GM18868 (cell line): Measurements from ENCODE around the gene KLHDC8A.
"Not testable (repeated sequence)": the region's sequence is repeated elsewhere in the genome, so short reads cannot be mapped to it uniquely, and the experiment has no call there.

Experiments used
- ATAC-seq: cut with Tn5 transposase; IDR thresholded peaks from one replicate; pipeline ENCODE4 v1.9.1; 2021; ENCODE audit warnings: mild to moderate bottlenecking, moderate library complexity; ENCODE audit not compliant: unreplicated experiment

Gene KLHDC8A

DNA sequence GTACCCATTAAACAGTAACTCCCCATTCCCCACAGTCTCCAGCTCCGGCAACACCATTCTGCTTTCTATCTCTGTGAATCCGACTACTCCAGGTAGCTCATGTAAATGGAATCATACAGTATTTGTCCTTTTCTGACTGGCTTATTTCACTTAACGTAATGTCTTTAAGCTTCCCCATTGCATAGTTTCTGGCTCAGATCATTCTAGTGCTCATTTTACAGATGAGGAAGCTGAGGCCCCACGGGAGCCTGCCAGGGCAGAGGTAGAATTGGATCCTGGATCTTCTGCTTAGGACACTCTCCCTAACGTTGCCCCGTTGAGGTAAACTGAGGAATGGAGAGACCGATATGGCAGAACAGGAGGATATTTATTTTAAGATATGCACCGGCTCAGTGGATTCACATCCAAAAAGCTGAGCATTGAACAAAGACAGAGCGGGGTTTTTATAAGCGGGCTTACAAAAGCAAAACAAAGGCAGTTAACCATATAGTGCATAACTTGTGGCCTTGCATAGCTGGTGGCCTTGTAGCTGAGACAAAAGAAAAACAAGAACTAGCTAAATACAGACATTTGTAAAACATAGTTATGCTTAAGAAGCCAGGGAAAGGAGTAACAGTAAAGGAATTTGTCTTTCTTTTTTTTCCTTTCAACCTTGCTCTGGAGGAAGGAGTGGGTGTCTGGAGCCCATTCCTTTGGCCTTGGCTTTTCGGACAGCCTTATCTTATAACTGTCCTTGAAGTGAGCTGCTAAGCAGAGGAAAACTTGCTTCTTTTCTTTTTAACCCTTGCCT is 15.3 kb upstream of the KLHDC8A start:
- no peak for ATAC-seq

DNA sequence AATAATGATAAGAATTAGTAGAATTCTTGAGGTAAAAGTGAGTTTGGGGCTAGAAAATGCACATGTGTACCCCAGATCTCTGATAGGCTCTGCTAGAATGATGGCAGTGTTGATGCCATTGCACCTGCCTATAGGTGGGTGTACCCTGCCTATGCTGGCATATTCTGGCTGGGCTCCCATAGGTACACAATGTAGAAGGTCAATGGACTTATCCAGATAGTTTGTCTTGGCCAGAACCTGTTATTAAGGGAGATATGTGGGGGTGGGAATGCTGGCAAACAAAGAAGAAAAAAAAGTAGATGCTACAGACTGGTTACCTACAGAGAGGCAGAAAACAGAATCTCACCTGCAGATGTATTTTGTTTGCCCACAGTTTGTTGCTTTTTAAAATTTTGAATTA is 14.1 kb upstream of the KLHDC8A start:
- no peak for ATAC-seq

DNA sequence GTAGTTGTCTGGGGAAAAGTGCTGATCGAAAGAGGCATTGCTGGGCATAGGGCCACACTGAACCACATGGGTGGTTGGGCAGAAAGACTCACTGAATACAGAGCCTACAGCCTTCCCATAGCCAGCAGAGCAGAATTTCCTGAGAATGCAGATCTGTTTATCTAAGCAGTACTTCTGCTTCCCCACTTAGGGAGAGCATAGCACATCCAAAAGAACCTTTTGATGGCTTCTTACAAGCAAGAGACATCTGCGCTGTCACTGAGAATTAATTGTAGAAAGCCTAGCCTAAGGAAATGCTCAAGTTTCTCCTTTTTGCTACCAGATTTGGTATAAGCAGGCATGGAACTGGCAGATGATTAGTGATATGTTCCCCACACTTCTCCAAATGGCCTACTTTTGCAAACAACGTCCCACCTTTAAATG is 13.0 kb upstream of the KLHDC8A start:
- ATAC-seq = no peak

DNA sequence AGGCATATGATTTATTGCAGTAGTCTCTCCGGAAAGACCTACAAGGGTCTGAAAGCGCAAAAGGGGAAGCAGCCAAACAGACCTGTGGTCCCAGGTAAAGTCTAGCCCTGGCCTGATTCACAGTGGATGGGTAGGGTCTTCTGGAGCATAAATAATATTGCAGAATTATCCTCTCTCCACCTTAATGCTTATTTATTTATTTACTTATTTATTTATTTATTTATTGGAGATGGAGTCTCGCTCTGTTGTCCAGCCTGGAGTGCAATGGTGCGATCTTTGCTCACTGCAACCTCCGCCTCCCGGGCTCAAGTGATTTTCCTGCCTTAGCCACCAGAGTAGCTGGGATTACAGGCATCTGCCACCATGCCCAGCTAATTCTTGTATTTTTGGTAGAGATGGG is 11.8 kb upstream of the KLHDC8A start:
- ATAC-seq = no peak

DNA sequence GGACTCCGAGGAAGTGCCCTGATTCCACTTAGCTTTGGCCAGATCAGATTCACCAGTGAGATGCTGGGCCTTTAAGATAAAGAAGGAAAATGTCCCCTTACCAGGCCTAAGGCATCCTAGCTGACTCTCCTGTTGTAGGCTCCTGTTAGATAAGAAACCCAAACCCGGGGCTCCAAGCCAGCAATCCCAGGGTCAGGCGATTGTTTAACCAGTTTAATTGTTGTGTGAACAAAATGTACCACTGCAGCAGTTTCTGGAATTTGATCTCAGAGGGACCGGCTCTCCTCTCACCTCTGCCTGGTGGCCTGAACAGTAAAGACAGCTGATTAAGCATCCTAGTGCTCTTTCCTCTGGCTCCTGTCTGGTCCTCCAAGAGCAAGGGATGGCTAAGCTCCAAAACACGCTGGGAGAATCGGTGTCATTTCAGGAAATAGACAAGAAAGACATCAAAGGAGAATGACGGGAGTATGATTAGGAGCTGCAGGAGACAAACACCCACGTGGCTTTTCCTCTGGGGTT is 9.3 kb upstream of the KLHDC8A start:
- ATAC-seq = no peak

DNA sequence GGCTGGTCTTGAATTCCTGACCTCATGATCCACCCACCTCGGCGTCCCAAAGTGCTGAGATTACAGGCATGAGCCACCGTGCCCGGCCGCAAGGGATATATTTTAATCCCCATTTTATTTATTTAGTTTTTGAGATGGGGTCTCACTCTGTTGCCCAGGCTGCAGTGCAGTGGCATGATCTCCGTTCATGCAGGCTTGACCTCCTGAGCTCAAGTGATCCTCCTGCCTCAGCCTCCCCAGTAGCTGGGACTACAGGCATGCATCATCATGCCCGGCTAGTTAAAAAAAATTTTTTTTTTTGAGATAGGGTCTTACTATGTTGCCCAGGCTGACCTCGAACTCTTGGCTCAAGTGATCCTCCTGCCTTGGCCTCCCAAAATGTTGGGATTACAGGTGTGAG is 8.4 kb upstream of the KLHDC8A start:
- ATAC-seq = not testable (repeated sequence)

DNA sequence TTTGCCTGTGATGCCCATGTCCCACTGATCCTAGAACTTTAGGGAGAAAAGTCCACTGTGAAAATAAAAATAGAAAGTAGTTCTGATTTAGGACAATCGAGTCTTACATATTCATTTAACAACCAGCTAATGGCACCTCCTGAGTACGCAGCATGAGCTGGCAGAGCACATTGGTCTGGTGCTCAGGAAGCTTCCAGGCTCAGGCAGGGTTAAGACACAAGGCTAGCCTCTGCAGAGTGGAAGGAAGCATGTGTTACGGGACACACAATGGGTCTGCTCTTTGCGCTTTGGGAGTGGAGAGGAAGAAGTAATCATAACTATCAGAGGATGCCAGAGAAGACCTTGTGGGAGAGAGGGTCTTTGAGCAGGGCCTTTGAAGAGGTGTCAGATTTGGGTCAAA is 4.2 kb upstream of the KLHDC8A start:
- no peak for ATAC-seq

DNA sequence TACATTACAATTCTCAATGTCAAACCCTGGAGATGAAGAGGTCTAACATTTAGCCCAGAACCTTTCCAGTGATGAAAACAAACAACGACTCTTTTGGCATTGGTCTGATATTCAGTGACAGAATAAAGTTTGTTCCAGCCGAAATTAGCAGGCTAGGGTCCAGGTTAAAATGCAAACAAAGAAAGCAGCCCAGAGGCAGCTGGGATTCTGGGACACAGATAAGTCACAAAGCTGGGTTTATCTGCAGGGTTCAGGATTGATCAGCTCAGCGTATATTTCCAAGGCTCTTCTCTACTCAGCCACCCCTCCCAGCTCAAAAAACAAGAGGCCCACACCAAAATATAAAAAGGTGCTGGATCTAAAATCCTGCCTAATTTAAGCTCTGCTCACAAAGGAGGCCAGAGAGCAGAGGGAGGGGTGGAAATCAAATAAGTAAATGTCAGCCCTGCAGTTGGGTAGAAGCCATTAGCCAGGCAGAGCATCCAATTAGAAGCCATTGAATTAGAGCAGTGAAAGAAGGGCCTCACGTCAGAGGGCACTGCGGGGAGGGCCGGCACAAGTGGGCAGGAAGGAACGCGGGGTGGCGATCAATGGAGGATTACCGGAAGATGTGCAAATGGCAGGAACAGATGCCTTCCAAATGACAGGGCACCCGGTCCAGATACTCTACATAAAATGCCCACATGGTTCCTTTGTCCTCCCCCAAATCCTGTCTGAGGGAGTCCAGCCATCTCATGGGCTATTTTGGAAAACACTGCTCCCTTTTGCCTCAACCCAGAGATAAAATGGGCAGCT is 3.2 kb upstream of the KLHDC8A start:
- ATAC-seq = no peak

DNA sequence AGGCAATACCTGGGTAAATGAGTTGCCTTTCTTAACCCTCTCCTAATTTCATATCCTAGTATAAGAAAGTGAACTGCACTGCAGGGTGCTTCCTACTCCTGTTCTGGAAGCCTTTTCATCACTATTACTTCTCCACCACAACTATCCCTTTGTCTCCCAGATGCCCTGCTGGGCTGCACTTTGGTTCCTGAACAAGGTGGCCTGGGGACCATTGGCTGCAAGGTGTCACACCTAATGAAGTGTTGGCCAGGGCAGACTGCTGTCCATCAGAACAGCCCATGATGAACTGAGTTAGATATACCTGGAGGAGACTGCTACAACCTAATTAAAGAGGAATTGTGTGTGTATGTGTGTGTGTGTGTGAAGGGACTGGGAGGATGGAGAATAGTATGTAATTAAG is 1.9 kb upstream of the KLHDC8A start:
- ATAC-seq = no peak

DNA sequence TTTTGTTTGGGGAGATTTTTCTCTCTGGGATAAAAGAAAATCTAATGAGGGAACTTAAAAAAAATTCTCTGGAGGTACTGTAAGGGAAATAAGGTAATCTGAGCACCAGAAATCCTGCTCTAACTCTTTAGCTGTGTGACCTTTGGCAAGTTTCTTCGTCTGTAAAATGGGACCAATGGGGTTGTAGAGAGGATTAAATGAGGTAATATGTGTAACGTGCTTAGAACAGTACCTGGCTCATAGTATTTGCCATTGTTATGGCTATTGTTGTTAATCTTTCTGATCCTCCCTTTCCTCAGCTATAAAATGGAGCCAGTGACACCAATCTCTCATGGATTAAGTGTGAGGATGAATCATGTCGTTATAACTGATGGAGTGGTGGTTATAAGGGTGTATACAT is 845 bp upstream of the KLHDC8A start:
- no peak for ATAC-seq

DNA sequence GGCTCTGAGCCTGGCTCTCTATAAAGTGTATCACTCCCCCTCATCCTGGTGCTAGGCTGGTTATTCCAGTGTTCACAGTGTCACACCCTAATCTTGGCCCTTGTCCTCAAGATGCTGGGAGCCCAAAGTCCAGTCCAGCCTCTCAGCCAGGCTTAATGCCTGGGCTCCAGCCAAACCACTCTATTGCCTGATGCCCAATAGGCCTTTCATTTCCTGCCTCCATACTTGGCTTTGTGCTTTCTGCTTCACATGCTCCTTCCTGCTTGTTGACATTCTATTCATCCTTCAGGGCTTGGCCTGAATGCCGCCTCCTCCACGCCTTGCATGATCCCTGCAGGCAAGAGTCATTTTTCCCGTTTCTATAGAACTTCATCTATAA is 1.7 kb downstream of the KLHDC8A start:
- ATAC-seq = no peak

DNA sequence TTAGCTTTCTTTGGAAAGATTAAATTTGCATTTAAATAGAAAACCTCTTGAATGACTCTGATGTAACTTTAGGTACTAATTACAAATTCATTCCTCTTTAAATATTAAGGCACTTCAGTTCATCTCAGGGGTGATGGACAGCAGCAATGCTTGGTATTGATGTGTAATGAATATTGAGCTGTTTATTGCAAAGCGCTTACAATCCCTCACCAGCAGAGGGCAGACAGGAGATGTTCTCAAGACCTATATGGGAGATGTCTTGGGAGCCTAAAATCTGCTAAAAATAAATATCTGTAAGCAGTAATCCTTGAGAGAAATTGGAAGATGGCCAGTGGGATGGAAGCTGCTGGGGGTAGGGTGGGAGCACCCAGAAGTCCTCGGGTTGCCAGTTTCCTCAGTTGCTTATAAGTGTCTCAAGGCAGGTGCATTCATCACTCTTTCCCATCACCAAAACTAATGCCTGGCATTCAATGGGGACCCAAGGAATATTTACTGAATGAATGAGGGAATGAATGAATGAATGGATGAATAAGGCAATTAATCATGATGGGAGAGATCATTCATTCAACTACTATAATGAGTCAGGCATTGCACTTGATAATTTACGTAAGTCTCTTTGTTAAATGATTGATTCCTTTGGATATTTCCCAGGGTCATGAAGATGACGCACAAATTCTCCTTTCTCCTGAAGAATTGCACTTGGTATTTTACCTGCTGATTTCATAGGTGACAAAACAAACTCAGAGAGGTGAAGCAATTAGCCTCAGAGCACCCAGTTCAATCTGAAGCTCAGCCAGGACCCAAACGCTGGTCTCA is 2.3 kb downstream of the KLHDC8A start:
- ATAC-seq = no peak

DNA sequence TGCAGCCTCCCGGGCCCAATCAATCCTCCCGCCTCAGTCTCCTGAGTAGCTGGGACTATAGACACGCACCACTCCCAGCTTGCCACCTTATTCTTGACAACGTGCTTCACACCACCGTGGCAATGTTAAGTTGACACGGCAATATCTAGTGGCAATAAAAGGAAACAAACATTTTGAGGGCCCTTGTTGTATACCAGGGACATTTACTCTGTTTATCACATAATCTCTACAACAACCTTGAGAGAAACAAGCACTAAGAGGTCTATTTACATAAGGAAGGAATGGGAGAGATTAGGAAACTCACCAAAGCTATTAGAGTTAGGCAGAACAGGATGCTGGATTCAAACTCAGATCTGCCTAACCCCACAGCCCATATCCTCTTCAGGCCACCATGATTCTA is 3.1 kb downstream of the KLHDC8A start:
- no peak for ATAC-seq

DNA sequence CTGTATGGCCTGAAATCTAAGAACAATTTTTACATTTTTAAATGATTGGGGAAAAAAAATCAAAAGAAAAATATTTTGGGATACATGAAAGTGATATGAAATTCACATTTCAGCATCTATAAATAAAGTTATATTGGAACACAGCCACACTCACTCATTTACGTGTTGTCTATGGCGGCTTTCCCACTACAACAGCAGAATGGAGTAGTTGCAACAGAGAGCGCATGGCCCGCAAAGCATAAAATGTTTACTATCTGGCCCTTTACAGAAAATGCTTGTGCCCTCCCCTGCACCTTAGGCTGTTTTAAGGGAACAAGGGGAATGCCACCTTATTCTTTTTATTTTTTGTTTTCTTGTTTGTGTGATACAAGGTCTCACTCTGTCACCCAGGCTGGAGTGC is 3.5 kb downstream of the KLHDC8A start:
- ATAC-seq = no peak

DNA sequence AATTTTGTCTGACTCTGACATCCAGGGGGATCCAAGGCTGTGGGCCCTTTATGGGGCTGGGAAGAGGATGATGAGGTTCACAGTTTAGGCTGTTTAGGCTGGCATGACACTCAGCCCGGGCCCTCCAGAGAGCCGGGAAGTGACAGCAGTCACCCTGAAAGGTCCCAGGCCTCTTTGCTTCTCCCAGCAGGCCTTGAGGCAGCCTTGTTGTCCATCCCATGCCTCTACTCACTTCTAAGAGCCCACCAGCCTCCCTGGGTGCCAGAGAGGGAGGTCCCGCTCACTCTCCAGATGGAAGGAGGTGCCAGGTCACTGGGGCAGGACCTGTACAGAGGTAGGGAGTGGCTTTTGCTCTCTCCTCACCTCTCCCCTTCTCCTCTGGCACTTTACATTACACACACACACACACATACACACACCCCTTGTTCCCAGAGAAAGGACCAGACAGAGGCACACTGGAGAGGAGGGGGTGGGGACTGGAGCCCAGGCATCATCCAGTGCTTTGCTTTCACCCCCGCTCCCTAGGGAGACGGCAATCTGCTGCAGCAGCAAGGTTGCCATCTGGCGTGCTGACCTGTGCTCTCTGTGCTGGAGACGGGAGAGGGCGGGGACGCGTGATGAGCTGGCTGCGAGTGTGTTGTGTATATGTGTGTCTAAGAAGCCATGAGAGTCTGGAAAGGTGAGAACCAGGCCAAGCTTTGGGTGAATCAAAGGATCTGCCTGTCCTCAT is 4.6 kb downstream of the KLHDC8A start:
- ATAC-seq = no peak

DNA sequence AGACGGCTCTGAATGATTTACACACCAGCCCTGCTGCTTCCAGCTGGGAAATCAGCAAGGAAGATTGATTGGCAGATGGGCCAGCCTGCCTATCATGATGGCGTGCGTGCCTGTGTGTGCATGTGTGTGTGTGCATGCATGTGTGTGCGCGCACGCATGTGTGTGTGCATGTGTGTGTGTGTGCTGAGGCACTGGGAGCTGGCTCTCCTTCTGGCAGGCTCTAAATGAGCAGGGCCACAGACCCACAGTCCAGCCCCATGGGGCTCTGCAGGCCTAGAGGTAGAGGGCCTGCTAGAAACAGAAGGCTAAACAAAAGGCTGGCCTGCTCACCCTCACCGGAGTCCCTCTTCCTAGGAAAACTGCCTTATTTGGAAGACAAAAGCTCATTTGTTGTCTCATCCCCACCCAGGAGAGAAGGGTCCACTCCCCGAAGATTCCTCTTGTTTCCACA is 6.0 kb downstream of the KLHDC8A start:
- ATAC-seq = no peak

DNA sequence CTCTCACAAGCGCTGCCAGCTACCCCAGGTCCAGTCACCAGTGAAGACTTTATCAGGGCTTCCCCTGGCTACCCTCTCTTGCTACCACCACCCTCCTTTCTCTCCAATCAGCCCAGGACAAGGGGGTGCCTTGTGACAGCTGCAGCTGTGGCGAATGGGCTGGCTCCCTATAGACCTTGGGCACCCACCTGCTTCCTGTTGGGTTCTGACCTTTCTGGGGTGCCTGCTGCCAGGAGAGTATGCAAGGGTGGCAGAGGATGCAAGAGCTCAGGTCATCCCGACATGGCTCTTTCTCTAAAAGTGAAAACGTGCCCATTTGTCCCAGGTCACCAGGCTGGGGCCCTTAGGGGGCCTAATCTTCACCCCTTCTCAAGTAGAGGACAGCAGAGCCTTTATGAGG is 6.6 kb downstream of the KLHDC8A start:
- ATAC-seq = no peak

DNA sequence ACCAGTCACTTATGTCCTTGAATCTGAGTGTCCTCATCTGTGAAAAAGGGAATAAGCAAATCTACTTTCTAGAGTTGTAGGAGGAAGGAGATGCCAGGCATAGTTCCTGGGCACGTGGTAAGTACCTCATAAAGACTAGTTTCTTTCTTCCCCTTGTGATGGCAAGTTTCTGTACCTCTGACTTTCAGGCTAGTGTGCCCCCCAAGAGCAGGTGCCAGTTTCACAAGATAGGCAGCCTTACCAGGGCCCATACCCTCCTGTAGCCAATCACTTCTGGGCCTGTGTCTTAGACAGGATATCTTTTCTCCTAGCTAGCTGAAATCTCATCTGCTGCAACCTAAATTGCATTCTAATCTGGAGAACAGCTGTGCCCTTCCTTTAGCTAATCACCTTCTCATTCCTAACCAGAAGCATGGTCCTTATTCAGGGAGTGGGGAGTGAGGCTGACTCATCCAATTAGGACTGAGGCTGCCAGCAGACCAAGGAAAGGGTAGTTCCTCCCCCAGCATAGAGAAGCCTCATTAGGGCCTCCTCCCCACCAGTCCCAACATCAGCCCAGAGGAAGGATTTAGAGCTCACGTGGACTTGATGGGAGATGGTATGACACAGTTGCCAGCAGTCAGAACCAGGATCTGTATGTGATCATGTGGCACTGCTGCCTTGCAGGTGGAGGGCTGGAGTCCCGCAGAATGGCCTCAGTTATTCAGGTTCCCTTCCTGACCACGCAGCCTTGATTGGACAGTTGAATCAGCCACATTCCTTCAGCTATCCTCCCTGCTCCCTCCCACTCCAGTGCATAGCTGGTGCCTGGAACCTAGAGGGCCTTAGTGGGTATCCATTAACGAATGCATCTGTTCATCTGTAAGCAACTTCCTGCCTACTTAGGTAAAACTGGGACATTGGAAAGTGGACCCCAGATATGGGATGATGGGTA is 7.9 kb downstream of the KLHDC8A start:
- ATAC-seq = no peak

DNA sequence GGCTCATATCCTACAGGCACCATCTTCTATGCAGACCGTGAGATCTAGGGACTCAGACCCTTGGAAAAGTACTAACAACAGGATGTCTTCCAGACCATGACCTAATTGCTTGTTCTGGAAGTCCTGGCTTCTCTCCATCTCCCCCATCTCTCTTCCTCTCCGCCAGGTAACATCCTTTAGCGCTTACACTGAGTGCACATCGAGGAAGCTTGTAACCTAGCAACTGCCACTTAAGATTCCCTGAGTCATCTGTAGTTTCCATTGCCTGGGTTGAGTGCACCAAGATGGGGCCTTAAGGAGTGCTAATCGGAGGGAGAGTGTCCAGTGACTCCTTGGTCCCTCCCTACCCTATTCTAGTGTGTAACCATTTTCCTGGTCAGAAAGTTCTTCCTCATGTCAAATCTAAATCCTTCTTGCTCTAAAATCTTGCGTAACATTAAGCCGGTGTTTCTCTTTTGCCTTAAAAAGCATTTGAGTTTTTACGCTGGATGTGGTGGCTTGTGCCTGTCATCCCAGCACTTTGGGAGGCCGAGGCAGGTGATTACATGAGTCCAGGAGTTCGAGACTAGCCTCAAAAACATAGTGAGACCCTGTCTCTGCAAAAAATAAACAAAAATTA is 9.7 kb downstream of the KLHDC8A start:
- no peak for ATAC-seq
